GM18517 (cell line): ENCODE results near the gene MYO15A.
A peak's percentile ranks its signal among the peaks of the same experiment; 100 is the strongest.
"Not testable (repeated sequence)": the region's sequence is repeated elsewhere in the genome, so short reads cannot be mapped to it uniquely, and the experiment has no call there.

Experiments used
- ATAC-seq: cut with Tn5 transposase; IDR thresholded peaks from one replicate; pipeline ENCODE4 v1.9.1; 2021; ENCODE audit warnings: mild to moderate bottlenecking, moderate library complexity; ENCODE audit not compliant: unreplicated experiment

The MYO15A gene

GRCh38 chr17:18206962-18207361 is 98.4 kb downstream of the MYO15A start:
- no peak for ATAC-seq

GRCh38 chr17:18208092-18208491 is 99.5 kb downstream of the MYO15A start:
- ATAC-seq: no peak

- no peak for ATAC-seq
Measured at GRCh38 chr17:18213666-18214270, 105.2 kb downstream of the MYO15A start.

- ATAC-seq: not testable (repeated sequence)
Measured at GRCh38 chr17:18216906-18217305, 108.3 kb downstream of the MYO15A start.

GRCh38 chr17:18217412-18218015 is 109.0 kb downstream of the MYO15A start:
- ATAC-seq: no peak

- no peak for ATAC-seq
Measured at GRCh38 chr17:18218756-18219415, 110.3 kb downstream of the MYO15A start.

- no peak for ATAC-seq
Measured at GRCh38 chr17:18224053-18224386, 115.5 kb downstream of the MYO15A start.

- no peak for ATAC-seq
Measured at GRCh38 chr17:18224387-18225120, 116.0 kb downstream of the MYO15A start.

GRCh38 chr17:18225121-18225641 is 116.6 kb downstream of the MYO15A start, which contains the start of gene LLGL1:
Gene LLGL1 (plus strand): TSS chr17:18225635. CDS start chr17:18225683, 48 bp downstream.
- peak; percentile 60 for ATAC-seq

GRCh38 chr17:18225642-18226283 is 117.2 kb downstream of the MYO15A start:
- ATAC-seq: peak; percentile 11

- ATAC-seq: no peak
Measured at GRCh38 chr17:18226284-18226945, 117.9 kb downstream of the MYO15A start.

GRCh38 chr17:18227635-18228034 is 119.1 kb downstream of the MYO15A start:
- no peak for ATAC-seq

- ATAC-seq: no peak
Measured at GRCh38 chr17:18228176-18228682, 119.7 kb downstream of the MYO15A start.

GRCh38 chr17:18229254-18229653 is 120.7 kb downstream of the MYO15A start:
- no peak for ATAC-seq
